ENCODE results near the gene WDFY2. TPM values are rescaled to one million over a fixed set of nuclear protein-coding genes. Genes with fewer than 3 reads are reported as not detected.

The WDFY2 gene
- total and polyA plus RNA-seq, 10 of the 15 experiments (the other 5 are each of a cell fraction or from before 2014, with no cell fraction given), result 2.1 to 13.0 (median 8.1) TPM

DNA sequence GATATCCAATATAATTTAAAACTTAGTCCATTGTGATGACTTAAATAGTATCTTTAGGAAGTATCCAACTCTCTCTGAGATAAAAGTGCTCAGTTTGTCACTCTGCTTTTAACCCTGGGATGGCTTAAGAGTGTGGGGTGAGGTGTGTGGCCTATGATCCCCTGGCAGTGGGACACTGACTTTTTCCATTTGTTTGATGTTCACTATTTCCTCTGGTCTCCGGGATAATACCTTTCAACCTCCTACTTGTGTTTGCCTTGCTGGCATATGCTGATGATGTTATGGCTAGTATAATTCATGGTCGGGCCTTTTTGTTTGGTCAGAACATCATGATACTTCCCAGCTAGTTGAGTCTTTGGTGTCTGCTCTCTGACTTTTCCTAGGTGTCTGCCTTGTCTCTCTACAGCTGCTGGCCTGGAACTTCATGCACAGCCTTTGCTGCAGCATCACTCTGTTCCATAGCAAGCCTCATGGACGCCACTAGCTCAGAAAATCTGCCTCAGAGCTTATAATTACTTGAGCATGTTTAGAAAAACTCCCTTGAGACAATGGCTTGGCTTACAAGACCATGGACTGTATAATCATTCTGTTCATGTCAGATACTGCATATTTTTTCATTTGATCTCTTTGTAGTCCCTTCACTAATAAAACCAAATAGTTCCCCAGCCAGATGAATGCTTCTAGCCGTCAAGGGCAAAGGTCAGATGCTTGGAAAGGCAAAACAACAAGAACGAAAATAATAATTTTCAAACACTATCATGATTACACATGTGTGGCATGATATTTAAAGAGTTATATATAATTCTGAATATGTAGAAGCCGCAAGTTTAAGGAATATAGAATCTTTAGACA, 75.2 kb downstream of the WDFY2 start (continued):
- TF ChIP-seq EZH2 (IDR thresholded peaks at IDR 0.05; ENCODE audit: borderline replicate concordance, control insufficient read depth, low read depth, low read length) (no peak), RFX5 (IDR thresholded peaks at IDR 0.05; ENCODE audit: low read depth, low read length) (no peak), TCF3 (IDR thresholded peaks at IDR 0.05; ENCODE audit: borderline replicate concordance, insufficient read depth, low read depth, low read length) (no peak)

DNA sequence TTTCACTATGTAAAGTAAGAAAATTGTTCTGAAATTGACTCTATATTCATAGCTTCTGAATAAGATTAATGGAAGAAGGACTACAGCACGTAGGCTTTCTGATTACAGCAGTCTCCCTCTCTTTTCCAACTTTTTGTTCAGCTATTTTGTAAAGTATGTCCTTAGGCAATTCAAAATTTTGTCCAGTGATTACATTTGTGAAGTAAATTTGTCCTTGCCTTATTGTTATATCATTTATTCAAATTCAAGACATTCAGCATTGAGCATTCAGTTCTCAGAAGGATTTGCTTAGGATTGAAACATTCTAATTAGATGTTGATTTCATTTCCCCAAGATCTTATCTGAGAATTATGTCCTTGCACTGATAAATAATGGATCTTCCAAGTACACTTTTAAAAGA, 76.6 kb downstream of the WDFY2 start:
- whole genome bisulfite sequencing (ENCODE audit: insufficient coverage, insufficient replicate concordance, low lambda C conversion rate, missing lambda C conversion rate), result 95% methylated on average over 1 of the region's 1 CpG
- DNase-seq (ENCODE audit: low read depth, low spot score) (no peak), ATAC-seq (no peak), FAIRE-seq (no peak)
- Histone ChIP-seq H3K27me3 (replicated peaks in 1 of 2; ENCODE audit: control insufficient read depth in 2 of 2, insufficient read depth in 2 of 2, low read length in 1 of 2) (no peaks in the 10 kb centered on the region), H3K4me3 (no peak overlapping the region), H3K4me1 (ENCODE audit: control insufficient read depth, insufficient read depth, low read length) (no peaks in the 10 kb centered on the region), H2AFZ (ENCODE audit: control insufficient read depth, low read depth, low read length) (no peak overlapping the region), H4K20me1 (ENCODE audit: control insufficient read depth, insufficient read depth) (no peaks in the 10 kb centered on the region), H3K27ac (ENCODE audit: control insufficient read depth, insufficient read depth) (no peak overlapping the region), H3K4me2 (ENCODE audit: control insufficient read depth, insufficient read depth) (no peak overlapping the region), H3K9ac (ENCODE audit: control insufficient read depth, insufficient read depth, low read length) (no peak overlapping the region), H3K36me3 (ENCODE audit: control insufficient read depth in 2 of 2, insufficient read depth in 2 of 2, low read length in 1 of 2) (no peaks in the 10 kb centered on the region), H3K9me3 (replicated peaks; ENCODE audit: control insufficient read depth, insufficient read depth, low read length) (peaks cover 3% of the 10 kb centered on the region; the same call in 2 of the 3 replicates), H3K79me2 (ENCODE audit: control insufficient read depth, insufficient read depth, low read length) (no peaks in the 10 kb centered on the region; the same call in 1 of the 2 replicates)
- in situ Hi-C loops (cut with MboI), result no loop called here
- SMC1A ChIA-PET (ENCODE audit: uncharacterized antibody, unreplicated experiment), result no interaction called here
- CTCF ChIA-PET, result interaction anchor here (1.9 kb wide), 1 partner anchor 137 kb away, joined by 5 read pairs; no protein-coding TSS in a partner anchor
- no TSS peak for BruUV-seq (replicated peaks)
- RAD21 ChIA-PET (ENCODE audit: unreplicated experiment), result no interaction called here
- intact Hi-C loops (cut with micrococcal nuclease; ENCODE audit: unreplicated experiment), result no loop called here
- POLR2A ChIA-PET, result no interaction called here
- TF ChIP-seq STAT1 (conservative IDR thresholded peaks at IDR 0.05) (no peak), RFX5 (IDR thresholded peaks at IDR 0.05; ENCODE audit: low read depth, low read length) (no peak), ZNF217 (IDR thresholded peaks at IDR 0.05) (no peak), MTA2 (IDR thresholded peaks at IDR 0.05; ENCODE audit: low read depth) (no peak), SP1 (IDR thresholded peaks at IDR 0.05; ENCODE audit: low read depth, low read length) (no peak), SMC3 (IDR thresholded peaks at IDR 0.05; ENCODE audit: borderline replicate concordance, low read length) (no peak), WRNIP1 (IDR thresholded peaks at IDR 0.05; ENCODE audit: borderline replicate concordance, low read depth, low read length) (no peak), ZSCAN29 (IDR thresholded peaks at IDR 0.05) (no peak), RCOR1 (conservative IDR thresholded peaks at IDR 0.05; ENCODE audit: low read depth, low read length) (no peak), ZZZ3 (IDR thresholded peaks at IDR 0.05; ENCODE audit: control insufficient read depth, insufficient read length, low read depth) (no peak), POLR2AphosphoS2 (IDR thresholded peaks at IDR 0.05; ENCODE audit: low read depth, low read length) (no peak), TBL1XR1 (IDR thresholded peaks at IDR 0.05; ENCODE audit: low read depth, low read length) (no peak), FOS (IDR thresholded peaks at IDR 0.05; ENCODE audit: borderline replicate concordance, extremely low read depth, insufficient read length) (no peak)
- TF ChIP-seq, protein P1, sequence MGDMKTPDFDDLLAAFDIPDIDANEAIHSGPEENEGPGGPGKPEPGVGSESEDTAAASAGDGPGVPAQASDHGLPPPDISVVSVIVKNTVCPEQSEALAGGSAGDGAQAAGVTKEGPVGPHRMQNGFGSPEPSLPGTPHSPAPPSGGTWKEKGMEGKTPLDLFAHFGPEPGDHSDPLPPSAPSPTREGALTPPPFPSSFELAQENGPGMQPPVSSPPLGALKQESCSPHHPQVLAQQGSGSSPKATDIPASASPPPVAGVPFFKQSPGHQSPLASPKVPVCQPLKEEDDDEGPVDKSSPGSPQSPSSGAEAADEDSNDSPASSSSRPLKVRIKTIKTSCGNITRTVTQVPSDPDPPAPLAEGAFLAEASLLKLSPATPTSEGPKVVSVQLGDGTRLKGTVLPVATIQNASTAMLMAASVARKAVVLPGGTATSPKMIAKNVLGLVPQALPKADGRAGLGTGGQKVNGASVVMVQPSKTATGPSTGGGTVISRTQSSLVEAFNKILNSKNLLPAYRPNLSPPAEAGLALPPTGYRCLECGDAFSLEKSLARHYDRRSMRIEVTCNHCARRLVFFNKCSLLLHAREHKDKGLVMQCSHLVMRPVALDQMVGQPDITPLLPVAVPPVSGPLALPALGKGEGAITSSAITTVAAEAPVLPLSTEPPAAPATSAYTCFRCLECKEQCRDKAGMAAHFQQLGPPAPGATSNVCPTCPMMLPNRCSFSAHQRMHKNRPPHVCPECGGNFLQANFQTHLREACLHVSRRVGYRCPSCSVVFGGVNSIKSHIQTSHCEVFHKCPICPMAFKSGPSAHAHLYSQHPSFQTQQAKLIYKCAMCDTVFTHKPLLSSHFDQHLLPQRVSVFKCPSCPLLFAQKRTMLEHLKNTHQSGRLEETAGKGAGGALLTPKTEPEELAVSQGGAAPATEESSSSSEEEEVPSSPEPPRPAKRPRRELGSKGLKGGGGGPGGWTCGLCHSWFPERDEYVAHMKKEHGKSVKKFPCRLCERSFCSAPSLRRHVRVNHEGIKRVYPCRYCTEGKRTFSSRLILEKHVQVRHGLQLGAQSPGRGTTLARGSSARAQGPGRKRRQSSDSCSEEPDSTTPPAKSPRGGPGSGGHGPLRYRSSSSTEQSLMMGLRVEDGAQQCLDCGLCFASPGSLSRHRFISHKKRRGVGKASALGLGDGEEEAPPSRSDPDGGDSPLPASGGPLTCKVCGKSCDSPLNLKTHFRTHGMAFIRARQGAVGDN (IDR thresholded peaks at IDR 0.05), result no peak
- TF ChIP-seq, protein P2, sequence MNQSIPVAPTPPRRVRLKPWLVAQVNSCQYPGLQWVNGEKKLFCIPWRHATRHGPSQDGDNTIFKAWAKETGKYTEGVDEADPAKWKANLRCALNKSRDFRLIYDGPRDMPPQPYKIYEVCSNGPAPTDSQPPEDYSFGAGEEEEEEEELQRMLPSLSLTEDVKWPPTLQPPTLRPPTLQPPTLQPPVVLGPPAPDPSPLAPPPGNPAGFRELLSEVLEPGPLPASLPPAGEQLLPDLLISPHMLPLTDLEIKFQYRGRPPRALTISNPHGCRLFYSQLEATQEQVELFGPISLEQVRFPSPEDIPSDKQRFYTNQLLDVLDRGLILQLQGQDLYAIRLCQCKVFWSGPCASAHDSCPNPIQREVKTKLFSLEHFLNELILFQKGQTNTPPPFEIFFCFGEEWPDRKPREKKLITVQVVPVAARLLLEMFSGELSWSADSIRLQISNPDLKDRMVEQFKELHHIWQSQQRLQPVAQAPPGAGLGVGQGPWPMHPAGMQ (IDR thresholded peaks at IDR 0.05; ENCODE audit: borderline replicate concordance), result no peak

Measured in GM12878 (cell line).